M059J (cell line): ENCODE data around the gene ARL4D. TPM values are rescaled to one million over a fixed set of nuclear protein-coding genes. Genes with fewer than 3 reads are reported as not detected.
"Not testable (repeated sequence)": the region's sequence is repeated elsewhere in the genome, so short reads cannot be mapped to it uniquely, and the experiment has no call there.

Experiments used
- DNase-seq: peaks from one replicate; pipeline ENCODE4 v3.0.0-alpha.2; 2012; ENCODE audit warnings: low read depth
- total RNA-seq: library from RNA; depleted of rRNA; stranded (reverse); fragments of >200 nt; shearing (Covaris generic); gene quantifications from 2 replicates; pipeline ENCODE4 v1.2.3, GENCODE V29; 2014

Gene ARL4D
- total RNA-seq, 1 experiment from 2014 or later: 18.4 TPM

DNA sequence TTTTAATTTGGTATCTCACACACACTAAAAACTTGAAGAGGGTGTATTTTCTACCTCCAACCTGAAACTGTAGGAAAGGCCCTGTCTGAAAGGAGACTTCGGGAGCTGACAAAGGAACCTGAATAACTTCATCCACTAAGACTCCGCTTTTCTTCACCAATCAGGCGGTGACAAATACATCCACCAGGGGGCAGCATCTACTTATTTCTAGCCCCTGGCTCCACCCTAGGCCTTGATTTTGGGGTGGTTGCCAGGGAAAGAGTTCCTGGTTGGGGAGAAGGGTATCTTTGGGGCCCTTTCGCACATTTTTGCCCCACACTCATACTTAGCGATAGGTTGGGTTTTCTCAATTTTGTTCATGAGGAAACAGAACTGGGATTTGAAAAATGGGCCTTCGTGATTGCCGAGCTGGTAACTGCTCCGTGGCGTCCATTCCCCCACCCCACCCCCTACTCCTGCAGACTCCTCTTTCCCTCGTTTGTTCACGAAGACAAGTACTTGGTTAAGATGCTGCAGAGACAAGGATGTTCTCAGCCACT is 4.8 kb upstream of the ARL4D start:
- DNase-seq: peak; percentile 84

- DNase-seq: not testable (repeated sequence)
Observed at GRCh38 chr17:43394696-43395095, 4.1 kb upstream of the ARL4D start.

DNA sequence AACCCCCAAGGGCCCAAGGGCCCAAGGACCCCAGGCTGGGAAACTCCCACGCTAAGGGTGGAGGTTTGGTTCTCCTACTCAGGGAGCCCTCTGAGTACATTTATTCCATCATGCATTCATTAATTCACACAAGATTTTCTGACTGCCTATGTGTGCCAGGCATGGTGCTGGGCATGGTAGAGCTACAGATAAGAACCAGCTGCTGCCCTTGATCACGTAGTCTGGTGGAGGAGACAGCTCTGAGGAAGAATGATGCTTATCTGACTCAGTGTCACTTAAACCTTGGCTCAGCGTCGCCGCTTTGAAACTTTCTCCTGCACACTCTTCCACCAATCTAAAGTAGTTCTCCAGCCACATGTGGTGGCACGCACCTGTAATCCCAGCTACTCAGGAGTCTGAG is 3.6 kb upstream of the ARL4D start:
- DNase-seq: no peak

DNA sequence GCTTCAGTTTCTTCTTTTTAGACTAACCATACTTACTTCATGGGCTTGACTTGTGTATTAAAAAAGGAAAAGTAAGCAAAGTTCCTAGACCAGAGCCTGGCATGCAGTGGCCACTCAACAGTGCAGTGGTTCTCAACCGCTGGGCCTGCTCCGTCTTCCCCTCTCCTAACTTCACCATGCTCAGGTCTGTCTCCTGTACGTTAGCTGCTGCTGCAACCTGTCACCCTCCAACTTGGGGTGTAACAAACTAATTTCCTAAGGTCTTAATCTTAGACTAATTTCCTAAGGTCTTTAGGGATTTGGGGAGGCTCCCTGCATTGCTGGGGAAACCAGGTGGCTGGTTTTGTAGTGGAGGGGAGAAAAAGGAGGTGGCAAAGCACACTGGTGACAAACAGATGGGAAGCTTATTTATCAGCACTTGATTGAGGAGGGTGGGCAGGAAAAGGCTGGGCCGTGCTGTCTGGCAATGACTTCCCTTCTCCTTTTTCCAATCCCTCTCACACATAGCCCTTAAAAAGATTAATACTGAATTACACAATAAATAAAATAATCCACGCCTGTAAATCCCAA is 2.2 kb upstream of the ARL4D start:
- DNase-seq: no peak

GRCh38 chr17:43399839-43400328 is 1.1 kb downstream of the ARL4D start:
- no peak for DNase-seq

- peak; percentile 97 for DNase-seq
Observed at GRCh38 chr17:43400943-43401717, 2.3 kb downstream of the ARL4D start.

DNA sequence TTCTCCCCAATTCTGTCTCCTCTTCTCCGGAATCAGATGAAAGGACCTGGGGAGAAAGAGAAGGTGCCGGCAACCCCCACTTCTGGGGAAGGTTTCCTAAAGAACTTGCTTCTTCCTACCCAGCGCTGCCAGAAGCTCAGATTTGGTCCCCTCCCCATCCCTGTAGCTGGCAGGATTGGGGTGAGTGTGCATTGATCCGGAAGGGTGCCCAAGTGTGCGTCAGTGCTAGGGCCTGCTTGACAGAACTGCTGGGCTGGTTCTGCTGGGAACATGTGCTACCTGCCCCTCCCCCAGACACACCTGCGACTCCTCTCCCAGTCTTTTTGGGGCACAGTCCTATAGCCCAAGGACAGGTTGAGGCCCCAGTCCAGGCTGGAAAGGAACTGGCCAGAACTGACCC is 3.3 kb downstream of the ARL4D start:
- DNase-seq: no peak

DNA sequence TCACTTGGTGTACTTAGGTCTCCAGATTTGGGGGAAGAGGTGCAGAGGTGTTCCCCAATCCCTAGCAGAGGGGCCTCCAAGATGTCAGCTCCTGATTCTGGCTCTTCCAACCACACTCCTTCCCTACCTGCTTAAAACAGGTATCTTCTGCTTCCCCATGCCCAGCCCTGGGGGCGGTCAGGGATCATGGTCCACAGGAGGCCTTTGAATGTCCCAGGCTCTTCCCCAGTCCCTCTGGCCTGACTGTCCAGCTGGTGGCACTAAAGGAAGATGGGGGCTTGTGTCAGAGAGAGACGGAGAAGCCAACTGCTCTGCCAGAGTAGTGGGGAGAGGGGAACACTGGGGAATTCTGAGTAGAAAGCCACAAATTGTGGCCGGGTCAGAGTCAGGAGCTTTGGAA is 3.8 kb downstream of the ARL4D start:
- no peak for DNase-seq

DNA sequence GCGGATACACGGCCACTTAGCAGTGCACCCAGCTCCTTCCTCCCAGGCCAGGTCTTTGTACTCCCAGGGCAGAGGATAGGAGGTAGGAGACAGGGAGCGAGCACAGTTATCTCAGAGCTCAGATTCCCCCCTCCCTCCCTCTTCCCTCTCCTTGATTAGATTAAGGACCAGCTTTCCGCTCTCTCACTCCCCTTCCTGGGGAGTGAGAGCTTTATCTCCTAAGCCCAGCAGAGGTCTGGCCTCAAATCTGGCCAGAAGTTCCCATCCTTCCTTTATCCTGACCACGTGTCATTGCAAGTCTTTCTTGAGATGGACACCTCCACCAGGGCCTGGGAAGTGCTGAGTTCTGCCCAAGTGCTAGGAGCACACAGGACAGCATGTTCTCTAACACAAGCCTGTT is 5.1 kb downstream of the ARL4D start:
- DNase-seq: no peak

DNA sequence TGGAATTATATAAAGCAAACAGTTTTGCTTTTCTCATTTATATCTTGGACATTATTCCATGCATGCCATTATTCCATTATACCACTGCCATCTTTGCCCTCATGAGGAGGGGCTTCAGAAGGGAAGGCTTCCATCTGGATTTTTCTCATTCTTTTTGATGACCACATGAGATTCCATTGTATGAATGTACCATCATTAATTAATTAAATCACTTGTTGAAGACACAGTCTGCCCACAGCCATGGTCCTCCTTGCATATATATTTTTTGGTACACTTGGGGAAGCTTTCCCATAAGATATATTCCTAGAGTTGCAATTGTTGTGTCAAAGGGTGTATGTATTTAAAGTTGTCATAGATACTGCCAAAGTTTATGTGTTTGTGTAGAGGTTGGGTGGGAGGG is 7.1 kb downstream of the ARL4D start:
- DNase-seq: peak; percentile 40

- peak; percentile 76 for DNase-seq
Observed at GRCh38 chr17:43406676-43407645, 8.2 kb downstream of the ARL4D start.

GRCh38 chr17:43409131-43409530 is 10.3 kb downstream of the ARL4D start:
- no peak for DNase-seq

- DNase-seq: no peak
Observed at GRCh38 chr17:43410557-43411368, 12.0 kb downstream of the ARL4D start.

DNA sequence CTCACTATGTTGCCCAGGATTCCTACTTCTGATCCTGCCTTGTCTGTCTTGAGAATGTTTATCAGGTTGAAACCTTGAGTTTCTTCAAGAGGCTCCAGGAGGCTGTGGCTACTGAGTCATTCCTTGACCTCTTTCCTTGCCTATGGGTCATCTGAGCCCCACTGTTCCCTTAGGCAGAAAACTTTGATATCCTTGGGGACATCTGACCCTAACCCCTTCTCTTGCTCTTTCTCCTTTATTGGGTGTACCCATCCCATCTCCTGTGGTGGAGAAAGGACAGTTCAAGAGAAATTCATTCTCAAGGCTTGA is 12.5 kb downstream of the ARL4D start:
- peak; percentile 52 for DNase-seq

DNA sequence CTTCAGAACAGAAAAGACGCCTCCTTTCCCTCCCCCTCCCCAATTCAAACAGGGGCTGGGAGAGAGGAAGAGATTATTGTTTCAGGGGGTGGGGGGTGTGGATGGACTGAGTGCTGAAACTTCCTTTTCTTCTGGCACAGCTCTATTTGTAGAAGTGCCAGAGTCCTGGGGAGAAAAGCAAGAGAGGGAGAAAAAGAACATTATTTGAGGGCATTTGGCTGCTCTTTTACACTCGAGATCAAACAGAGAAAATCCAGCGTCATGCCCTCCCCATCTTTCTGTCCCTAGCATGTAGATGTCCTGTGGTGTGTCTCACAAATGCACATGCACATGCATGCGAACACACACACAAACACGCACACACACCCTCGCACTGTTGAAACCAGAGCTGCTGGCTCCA is 13.0 kb downstream of the ARL4D start:
- no peak for DNase-seq

- DNase-seq: no peak
Observed at GRCh38 chr17:43412166-43412565, 13.4 kb downstream of the ARL4D start.

- no peak for DNase-seq
Observed at GRCh38 chr17:43416998-43417890, 18.5 kb downstream of the ARL4D start.

DNA sequence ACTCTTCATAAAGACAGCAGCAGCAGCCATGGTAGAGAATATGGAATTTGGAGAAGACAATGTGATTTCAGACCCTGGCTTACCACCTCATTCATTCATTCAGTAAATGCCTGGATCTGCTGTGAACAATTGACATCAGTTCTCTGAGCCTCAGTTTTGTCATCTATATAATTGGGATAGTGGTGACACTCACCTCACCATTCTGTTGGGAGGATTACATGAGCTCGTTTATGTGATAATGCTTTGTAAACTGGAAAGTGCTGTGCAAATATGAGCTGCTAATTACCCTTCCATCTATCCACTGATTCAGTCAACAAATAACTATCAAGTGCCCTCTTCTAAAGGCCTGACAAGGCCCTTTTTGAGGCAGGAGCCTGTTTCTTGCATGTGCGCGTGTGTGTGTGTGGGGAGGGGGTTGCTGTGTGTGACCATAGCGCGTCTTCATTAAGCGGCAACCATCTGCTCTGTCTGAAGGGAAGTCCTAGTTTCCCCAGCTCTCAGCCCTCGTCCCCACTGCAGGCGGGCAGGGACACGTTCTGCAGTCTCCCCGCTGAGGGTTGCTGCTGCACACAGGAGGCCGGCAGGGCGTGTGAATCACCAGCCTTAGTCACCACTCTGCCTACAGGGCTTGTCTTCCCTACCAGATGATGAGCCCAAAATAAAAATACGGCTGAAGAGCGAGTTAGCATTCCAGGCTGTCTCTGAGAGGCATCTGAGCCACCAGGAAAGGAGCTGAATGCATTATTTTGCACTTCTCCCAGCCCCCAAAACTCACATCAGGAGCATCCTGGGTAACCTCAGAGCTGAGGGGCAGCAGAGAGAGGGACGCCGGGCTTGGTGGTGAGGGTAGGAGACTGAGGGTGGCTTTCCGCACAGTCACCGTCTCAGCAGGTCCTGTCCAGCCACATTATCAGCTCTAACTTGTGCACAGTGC is 19.9 kb downstream of the ARL4D start:
- DNase-seq: peak; percentile 93

GRCh38 chr17:43419375-43419882 is 20.6 kb downstream of the ARL4D start:
- DNase-seq: not testable (repeated sequence)
